ENCODE measurements around the gene ARID1A. TPM values are rescaled to one million over a fixed set of nuclear protein-coding genes. Genes with fewer than 3 reads are reported as not detected.

ARID1A gene
- total and polyA plus RNA-seq, 4 donors: 12.2 to 31.9 (median 20.2) TPM

DNA sequence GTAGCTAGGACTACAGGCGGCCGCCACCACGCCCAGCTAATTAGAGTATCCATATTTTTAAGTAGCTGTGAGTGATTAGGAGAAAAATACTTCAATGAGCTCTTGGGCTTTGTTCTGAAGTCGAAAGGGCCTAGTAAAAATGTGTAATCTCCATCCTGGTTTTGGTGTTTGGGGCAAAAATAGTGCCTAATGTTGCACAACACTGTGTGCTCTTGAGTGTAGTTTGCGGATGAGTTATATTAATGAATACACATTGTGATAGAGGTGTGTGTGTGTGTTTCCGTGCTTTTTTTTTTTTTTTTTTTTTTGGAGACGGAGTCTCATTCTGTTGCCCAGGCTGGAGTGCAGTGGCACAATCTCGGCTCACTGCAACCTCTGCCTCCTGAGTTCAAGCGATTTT, 6.3 kb upstream of the ARID1A start (continued):
- TF ChIP-seq, protein P1, sequence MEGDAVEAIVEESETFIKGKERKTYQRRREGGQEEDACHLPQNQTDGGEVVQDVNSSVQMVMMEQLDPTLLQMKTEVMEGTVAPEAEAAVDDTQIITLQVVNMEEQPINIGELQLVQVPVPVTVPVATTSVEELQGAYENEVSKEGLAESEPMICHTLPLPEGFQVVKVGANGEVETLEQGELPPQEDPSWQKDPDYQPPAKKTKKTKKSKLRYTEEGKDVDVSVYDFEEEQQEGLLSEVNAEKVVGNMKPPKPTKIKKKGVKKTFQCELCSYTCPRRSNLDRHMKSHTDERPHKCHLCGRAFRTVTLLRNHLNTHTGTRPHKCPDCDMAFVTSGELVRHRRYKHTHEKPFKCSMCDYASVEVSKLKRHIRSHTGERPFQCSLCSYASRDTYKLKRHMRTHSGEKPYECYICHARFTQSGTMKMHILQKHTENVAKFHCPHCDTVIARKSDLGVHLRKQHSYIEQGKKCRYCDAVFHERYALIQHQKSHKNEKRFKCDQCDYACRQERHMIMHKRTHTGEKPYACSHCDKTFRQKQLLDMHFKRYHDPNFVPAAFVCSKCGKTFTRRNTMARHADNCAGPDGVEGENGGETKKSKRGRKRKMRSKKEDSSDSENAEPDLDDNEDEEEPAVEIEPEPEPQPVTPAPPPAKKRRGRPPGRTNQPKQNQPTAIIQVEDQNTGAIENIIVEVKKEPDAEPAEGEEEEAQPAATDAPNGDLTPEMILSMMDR (IDR thresholded peaks at IDR 0.05; ENCODE audit: low read depth, low read length, missing input control): no peak
- no peak for TF ChIP-seq SP1 (IDR thresholded peaks at IDR 0.05)

DNA sequence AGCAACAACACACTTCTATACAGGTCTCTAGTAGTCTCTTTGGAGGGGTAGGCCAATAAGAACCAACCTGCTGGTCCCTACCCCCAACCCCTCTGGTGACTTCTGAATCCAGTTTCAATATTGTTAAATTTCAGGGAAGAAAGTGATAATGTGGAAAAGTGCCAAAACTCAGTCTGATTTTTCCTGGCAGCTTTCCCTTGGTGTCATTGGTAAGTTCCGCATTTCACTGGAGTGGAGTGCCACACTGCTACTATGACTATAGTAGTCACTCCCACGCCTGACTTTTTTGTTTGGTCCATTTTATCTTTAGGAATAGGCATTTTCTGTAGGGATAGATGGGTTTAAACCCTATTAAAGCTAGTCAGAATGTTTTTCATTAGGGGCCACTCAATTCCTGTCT, 5.7 kb upstream of the ARID1A start:
- H3K27me3 ChIP-seq (ENCODE audit: control insufficient read depth in 4 of 4, insufficient read depth in 4 of 4, low read length in 3 of 4): no peaks in the 10 kb centered on the region
- DNase-seq (ENCODE audit: low spot score): no peak
- H3K4me1 ChIP-seq (ENCODE audit: control insufficient read depth in 4 of 4, insufficient read depth in 4 of 4, low read length in 3 of 4): peaks cover 14 to 27% (median 24%) of the 10 kb centered on the region in 4 donors
- H3K27ac ChIP-seq (ENCODE audit: low read depth in 1 of 2, low read length in 2 of 2): no peak overlapping the region
- 62% methylated on average over 2 of the region's 2 CpGs for WGBS
- no peak overlapping the region for H3K9ac ChIP-seq (ENCODE audit: low read depth in 1 of 2, low read length in 2 of 2)
- no peaks in the 10 kb centered on the region for H3K9me3 ChIP-seq (ENCODE audit: control insufficient read depth in 4 of 4, low read length in 3 of 4)
- no peaks in the 10 kb centered on the region for H3K36me3 ChIP-seq (ENCODE audit: control insufficient read depth in 4 of 4, insufficient read depth in 3 of 4, low read depth in 1 of 4, low read length in 3 of 4)
- no peak overlapping the region for H3K4me3 ChIP-seq (ENCODE audit: low read depth in 1 of 3, low read length in 3 of 3)
- TF ChIP-seq HNF4A (conservative IDR thresholded peaks at IDR 0.05) (no peak), HNF4G (IDR thresholded peaks at IDR 0.05) (no peak), JUND (IDR thresholded peaks at IDR 0.05) (no peak), YY1 (IDR thresholded peaks at IDR 0.05) (no peak), FOXA2 (IDR thresholded peaks at IDR 0.05) (no peak), TAF1 (conservative IDR thresholded peaks at IDR 0.05) (no peak)

DNA sequence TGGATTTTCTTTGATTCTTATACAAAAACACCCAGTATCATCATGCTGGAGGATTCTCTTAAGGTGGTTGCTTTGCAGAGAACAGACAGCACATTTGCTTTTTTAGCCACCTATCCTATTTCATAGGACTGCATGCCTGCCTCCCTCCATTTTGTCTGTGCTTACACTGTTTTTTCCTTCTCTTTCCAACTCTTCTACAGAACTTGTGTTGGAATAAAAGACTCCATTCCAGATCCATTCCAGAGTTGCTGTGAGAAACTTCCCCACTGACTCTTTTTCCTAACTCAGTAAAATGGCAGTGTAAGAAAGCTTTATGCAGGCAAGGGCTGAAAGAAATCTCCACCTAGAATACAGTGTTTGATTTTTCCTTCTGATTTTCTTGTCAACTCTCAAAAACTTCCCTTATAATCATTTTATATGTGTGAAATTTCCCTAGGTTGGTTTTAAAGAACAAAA, 5.2 kb upstream of the ARID1A start:
- Histone ChIP-seq H3K9ac (ENCODE audit: low read depth in 1 of 2, low read length in 2 of 2) (no peak overlapping the region), H3K9me3 (ENCODE audit: control insufficient read depth in 4 of 4, low read length in 3 of 4) (no peaks in the 10 kb centered on the region), H3K27me3 (ENCODE audit: control insufficient read depth in 4 of 4, insufficient read depth in 4 of 4, low read length in 3 of 4) (no peaks in the 10 kb centered on the region), H3K4me1 (ENCODE audit: control insufficient read depth in 4 of 4, insufficient read depth in 4 of 4, low read length in 3 of 4) (peaks cover 14 to 29% (median 25%) of the 10 kb centered on the region in 4 donors), H3K4me3 (ENCODE audit: low read depth in 1 of 3, low read length in 3 of 3) (no peak overlapping the region), H3K36me3 (ENCODE audit: control insufficient read depth in 4 of 4, insufficient read depth in 3 of 4, low read depth in 1 of 4, low read length in 3 of 4) (no peaks in the 10 kb centered on the region), H3K27ac (ENCODE audit: low read depth in 1 of 2, low read length in 2 of 2) (no peak overlapping the region)
- no peak for DNase-seq (ENCODE audit: low spot score)
- TF ChIP-seq FOXA1 (IDR thresholded peaks at IDR 0.05) (no peak), JUND (IDR thresholded peaks at IDR 0.05) (no peak)

DNA sequence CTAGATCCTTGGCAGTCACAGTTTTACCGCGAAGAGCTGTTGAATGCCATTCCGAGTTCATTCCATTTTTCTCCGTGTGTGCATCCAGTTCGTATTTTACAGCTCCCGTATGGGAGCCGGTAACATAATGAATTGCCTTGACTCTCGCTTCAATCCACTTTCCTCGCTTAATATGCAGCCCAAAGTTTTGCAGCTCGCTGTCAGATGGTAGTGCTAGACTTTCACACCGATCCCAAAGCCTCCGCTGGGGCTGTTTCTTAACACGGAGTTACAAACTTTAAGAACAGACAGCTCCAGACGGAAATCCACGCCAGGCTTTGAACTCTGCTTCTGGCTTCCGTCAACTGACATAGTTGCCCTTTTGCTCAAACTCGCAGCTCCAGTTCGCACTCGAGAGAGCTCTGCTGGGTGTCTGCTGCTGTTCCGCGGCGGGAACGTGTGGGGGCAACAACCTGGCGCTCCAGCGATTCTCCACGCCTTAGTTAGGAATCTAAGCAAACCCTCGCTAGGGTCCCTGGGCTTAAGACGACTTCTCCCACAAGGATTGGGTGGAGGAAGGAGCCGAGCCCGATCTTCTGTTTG, 3.5 kb upstream of the ARID1A start:
- H3K9me3 ChIP-seq (ENCODE audit: control insufficient read depth in 4 of 4, low read length in 3 of 4): no peaks in the 10 kb centered on the region
- peaks cover 14 to 29% (median 25%) of the 10 kb centered on the region in 4 donors for H3K4me1 ChIP-seq (ENCODE audit: control insufficient read depth in 4 of 4, insufficient read depth in 4 of 4, low read length in 3 of 4)
- peak overlapping the region; percentile 88 to 95 for H3K27ac ChIP-seq (ENCODE audit: low read depth in 1 of 2, low read length in 2 of 2)
- TF ChIP-seq EGR1 (IDR thresholded peaks at IDR 0.05; ENCODE audit: low read depth in 2 of 2): peak in 1 of 2 donors; percentile 52
- TF ChIP-seq, protein P2, sequence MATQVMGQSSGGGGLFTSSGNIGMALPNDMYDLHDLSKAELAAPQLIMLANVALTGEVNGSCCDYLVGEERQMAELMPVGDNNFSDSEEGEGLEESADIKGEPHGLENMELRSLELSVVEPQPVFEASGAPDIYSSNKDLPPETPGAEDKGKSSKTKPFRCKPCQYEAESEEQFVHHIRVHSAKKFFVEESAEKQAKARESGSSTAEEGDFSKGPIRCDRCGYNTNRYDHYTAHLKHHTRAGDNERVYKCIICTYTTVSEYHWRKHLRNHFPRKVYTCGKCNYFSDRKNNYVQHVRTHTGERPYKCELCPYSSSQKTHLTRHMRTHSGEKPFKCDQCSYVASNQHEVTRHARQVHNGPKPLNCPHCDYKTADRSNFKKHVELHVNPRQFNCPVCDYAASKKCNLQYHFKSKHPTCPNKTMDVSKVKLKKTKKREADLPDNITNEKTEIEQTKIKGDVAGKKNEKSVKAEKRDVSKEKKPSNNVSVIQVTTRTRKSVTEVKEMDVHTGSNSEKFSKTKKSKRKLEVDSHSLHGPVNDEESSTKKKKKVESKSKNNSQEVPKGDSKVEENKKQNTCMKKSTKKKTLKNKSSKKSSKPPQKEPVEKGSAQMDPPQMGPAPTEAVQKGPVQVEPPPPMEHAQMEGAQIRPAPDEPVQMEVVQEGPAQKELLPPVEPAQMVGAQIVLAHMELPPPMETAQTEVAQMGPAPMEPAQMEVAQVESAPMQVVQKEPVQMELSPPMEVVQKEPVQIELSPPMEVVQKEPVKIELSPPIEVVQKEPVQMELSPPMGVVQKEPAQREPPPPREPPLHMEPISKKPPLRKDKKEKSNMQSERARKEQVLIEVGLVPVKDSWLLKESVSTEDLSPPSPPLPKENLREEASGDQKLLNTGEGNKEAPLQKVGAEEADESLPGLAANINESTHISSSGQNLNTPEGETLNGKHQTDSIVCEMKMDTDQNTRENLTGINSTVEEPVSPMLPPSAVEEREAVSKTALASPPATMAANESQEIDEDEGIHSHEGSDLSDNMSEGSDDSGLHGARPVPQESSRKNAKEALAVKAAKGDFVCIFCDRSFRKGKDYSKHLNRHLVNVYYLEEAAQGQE (IDR thresholded peaks at IDR 0.05): peak; percentile 81
- no peak for TF ChIP-seq GABPA (IDR thresholded peaks at IDR 0.05 in 1 of 2, conservative IDR thresholded peaks at IDR 0.05 in 1 of 2)
- TF ChIP-seq, protein P1 (IDR thresholded peaks at IDR 0.05; ENCODE audit: low read depth, low read length, missing input control): no peak
- TF ChIP-seq HNF4A (conservative IDR thresholded peaks at IDR 0.05): peak; percentile 41 to 55
- TF ChIP-seq, protein P3, sequence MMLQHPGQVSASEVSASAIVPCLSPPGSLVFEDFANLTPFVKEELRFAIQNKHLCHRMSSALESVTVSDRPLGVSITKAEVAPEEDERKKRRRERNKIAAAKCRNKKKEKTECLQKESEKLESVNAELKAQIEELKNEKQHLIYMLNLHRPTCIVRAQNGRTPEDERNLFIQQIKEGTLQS (IDR thresholded peaks at IDR 0.05): peak; percentile 12
- peak; percentile 42 to 57 for TF ChIP-seq RAD21 (IDR thresholded peaks at IDR 0.05)
- peak; percentile 75 for TF ChIP-seq TAF1 (conservative IDR thresholded peaks at IDR 0.05)
- no peak for TF ChIP-seq HNF4G (IDR thresholded peaks at IDR 0.05)
- TF ChIP-seq FOXA1 (IDR thresholded peaks at IDR 0.05): peak; percentile 24
- TF ChIP-seq, protein P4, sequence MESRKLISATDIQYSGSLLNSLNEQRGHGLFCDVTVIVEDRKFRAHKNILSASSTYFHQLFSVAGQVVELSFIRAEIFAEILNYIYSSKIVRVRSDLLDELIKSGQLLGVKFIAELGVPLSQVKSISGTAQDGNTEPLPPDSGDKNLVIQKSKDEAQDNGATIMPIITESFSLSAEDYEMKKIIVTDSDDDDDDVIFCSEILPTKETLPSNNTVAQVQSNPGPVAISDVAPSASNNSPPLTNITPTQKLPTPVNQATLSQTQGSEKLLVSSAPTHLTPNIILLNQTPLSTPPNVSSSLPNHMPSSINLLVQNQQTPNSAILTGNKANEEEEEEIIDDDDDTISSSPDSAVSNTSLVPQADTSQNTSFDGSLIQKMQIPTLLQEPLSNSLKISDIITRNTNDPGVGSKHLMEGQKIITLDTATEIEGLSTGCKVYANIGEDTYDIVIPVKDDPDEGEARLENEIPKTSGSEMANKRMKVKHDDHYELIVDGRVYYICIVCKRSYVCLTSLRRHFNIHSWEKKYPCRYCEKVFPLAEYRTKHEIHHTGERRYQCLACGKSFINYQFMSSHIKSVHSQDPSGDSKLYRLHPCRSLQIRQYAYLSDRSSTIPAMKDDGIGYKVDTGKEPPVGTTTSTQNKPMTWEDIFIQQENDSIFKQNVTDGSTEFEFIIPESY (IDR thresholded peaks at IDR 0.05): peak; percentile 29
- peak in 1 of 2 donors; percentile 12 for TF ChIP-seq JUND (IDR thresholded peaks at IDR 0.05)

More for the DNA sequence above, 3.5 kb upstream of the ARID1A start:
- Histone ChIP-seq H3K27me3 (ENCODE audit: control insufficient read depth in 4 of 4, insufficient read depth in 4 of 4, low read length in 3 of 4) (no peaks in the 10 kb centered on the region), H3K36me3 (ENCODE audit: control insufficient read depth in 4 of 4, insufficient read depth in 3 of 4, low read depth in 1 of 4, low read length in 3 of 4) (no peaks in the 10 kb centered on the region), H3K4me3 (ENCODE audit: low read depth in 1 of 3, low read length in 3 of 3) (peak overlapping the region; percentile 51 to 84 (median 60)), H3K9ac (ENCODE audit: low read depth in 1 of 2, low read length in 2 of 2) (peak overlapping the region; percentile 71 to 99)
- under 1% methylated on average over 30 of the region's 30 CpGs for WGBS
- DNase-seq (ENCODE audit: low spot score): peak; percentile 79
